ENCODE measurements around the gene CFAP90.

DNA sequence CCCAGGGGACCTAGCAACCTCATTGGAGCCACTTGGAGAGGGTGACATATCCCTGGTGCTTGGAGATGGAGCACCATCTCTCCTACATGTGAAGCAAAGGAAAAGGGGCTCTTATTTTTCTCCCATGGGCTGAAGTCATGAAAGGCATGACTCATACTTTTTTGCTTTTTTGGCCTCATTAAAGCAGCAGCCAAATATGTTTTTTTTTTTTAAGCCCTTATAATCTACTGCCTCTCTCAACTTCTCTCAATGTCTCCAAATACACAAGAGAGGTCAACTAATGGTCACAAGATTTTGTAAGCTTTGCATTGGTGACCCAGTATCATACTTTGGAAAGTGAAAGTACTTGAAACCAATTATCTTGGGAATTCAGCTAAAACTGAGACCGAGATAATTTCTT, 1.6 kb upstream of the CFAP90 start:
- TF ChIP-seq, protein P1, sequence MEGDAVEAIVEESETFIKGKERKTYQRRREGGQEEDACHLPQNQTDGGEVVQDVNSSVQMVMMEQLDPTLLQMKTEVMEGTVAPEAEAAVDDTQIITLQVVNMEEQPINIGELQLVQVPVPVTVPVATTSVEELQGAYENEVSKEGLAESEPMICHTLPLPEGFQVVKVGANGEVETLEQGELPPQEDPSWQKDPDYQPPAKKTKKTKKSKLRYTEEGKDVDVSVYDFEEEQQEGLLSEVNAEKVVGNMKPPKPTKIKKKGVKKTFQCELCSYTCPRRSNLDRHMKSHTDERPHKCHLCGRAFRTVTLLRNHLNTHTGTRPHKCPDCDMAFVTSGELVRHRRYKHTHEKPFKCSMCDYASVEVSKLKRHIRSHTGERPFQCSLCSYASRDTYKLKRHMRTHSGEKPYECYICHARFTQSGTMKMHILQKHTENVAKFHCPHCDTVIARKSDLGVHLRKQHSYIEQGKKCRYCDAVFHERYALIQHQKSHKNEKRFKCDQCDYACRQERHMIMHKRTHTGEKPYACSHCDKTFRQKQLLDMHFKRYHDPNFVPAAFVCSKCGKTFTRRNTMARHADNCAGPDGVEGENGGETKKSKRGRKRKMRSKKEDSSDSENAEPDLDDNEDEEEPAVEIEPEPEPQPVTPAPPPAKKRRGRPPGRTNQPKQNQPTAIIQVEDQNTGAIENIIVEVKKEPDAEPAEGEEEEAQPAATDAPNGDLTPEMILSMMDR (IDR thresholded peaks at IDR 0.05; ENCODE audit: poor library complexity, severe bottlenecking) = no peak
- TF ChIP-seq, protein P2, sequence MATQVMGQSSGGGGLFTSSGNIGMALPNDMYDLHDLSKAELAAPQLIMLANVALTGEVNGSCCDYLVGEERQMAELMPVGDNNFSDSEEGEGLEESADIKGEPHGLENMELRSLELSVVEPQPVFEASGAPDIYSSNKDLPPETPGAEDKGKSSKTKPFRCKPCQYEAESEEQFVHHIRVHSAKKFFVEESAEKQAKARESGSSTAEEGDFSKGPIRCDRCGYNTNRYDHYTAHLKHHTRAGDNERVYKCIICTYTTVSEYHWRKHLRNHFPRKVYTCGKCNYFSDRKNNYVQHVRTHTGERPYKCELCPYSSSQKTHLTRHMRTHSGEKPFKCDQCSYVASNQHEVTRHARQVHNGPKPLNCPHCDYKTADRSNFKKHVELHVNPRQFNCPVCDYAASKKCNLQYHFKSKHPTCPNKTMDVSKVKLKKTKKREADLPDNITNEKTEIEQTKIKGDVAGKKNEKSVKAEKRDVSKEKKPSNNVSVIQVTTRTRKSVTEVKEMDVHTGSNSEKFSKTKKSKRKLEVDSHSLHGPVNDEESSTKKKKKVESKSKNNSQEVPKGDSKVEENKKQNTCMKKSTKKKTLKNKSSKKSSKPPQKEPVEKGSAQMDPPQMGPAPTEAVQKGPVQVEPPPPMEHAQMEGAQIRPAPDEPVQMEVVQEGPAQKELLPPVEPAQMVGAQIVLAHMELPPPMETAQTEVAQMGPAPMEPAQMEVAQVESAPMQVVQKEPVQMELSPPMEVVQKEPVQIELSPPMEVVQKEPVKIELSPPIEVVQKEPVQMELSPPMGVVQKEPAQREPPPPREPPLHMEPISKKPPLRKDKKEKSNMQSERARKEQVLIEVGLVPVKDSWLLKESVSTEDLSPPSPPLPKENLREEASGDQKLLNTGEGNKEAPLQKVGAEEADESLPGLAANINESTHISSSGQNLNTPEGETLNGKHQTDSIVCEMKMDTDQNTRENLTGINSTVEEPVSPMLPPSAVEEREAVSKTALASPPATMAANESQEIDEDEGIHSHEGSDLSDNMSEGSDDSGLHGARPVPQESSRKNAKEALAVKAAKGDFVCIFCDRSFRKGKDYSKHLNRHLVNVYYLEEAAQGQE (IDR thresholded peaks at IDR 0.05; ENCODE audit: borderline replicate concordance) = no peak
- TF ChIP-seq SMC3 (conservative IDR thresholded peaks at IDR 0.05; ENCODE audit: poor library complexity) (no peak), EP300 (conservative IDR thresholded peaks at IDR 0.05; ENCODE audit: poor library complexity, severe bottlenecking) (no peak), RAD21 (conservative IDR thresholded peaks at IDR 0.05) (no peak), POLR2AphosphoS5 (IDR thresholded peaks at IDR 0.05) (no peak), EZH2 (IDR thresholded peaks at IDR 0.05; ENCODE audit: borderline replicate concordance, insufficient read depth, low read length, poor library complexity, severe bottlenecking) (no peak), TAF1 (IDR thresholded peaks at IDR 0.05; ENCODE audit: low read depth) (no peak), MXI1 (conservative IDR thresholded peaks at IDR 0.05; ENCODE audit: poor library complexity, severe bottlenecking) (no peak)

Measured in neural cell (in vitro differentiated cells).